Left ventricle myocardium superior (tissue), 1 donor: ENCODE results near the gene PLAU. TPM values are rescaled to one million over a fixed set of nuclear protein-coding genes. Genes with fewer than 3 reads are reported as not detected.
A peak's percentile ranks its signal among the peaks of the same experiment; 100 is the strongest.

Source experiments
- ATAC-seq: fragments of 200-7000 bp; cut with Tn5 transposase; one replicate; pipeline ENCODE4 v1.9.1; 2020; ENCODE audit warnings: mild to moderate bottlenecking, moderate library complexity
- DNase-seq: peaks from one replicate; pipeline ENCODE4 v3.0.0-alpha.2; 2020
- intact Hi-C: fragments of 100-400 bp; cut with micrococcal nuclease; formaldehyde crosslinking; loops from one replicate; pipeline ENCODE4 v1.11.0; 2022
- total RNA-seq: library from RNA; stranded (reverse); fragmentation: NEBNext Ultra II Directional; extraction: Animal tissue kit (Norgen Biotek cat#: 25700); gene quantifications from one replicate; pipeline ENCODE4 v1.2.1, GENCODE V29; 2021
- donor health status: DM: no; HTN: yes; CAD: no; lungs with severe emphysema.

PLAU gene
- total RNA-seq, 1 donor from 2014 or later: 6.6 TPM

DNA sequence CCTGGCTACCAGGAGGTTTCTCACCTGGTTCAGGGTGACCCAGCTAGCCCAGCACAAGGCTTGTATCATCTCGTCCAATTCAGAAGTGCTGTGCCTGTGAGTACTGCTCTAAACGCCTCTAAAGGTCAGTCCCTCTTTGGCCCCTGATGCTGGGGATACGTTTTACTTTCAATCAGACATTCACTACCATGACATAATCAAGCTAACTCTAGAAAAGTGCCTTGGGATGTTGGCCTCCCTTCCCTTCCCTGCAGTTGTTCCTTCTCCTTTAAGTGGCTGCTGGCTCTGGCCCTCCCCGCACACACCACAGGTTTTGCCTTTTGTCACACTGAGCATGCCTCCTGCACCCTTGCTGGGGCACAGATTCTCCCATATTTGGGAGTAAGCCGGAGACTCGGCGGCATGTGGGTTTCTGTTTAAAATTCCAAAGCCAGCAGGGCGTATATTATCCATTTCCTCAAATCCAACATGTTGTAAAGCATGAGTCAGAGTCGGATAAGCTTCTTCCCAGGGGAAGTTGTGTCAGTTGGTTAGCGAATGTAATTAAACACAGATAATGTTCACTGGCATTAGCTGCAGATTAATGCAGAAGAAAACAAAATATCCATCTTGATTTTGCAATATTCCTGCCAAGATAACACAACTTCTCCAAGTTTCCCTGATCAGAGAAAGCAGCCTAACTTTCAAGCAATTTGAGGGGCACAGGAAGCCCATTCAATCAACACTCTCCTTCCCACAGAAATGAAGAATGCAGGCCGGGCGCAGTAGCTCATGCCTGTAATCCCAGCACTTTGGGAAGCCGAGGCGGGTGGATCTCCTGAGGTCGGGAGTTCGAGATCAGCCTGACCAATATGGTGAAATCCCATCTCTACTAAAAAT lies 55.2 kb downstream of the PLAU start:
- intact Hi-C loops: no loop called here
- peak; percentile 78 for DNase-seq
- ATAC-seq: peak; percentile 94

DNA sequence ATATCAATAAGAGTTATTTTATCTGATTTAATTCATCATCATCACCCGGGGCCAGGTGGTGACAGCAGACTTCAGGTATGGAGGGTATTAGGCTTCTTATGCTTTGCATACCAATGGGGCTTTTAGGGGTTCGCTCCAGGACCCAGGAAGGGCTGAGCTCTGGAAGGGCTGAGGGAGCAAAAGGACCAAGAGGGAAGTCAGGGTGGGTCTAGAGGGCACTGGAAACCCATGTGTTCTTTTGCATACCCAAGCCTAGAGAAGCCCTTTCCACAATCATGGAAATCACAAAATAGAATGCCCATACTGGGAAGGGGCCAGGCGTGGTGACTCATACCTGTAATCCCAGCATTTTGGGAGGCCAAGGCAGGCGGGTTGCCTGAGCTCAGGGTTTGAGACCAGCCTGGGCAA lies 56.1 kb downstream of the PLAU start:
- DNase-seq (no peak), ATAC-seq (no peak)
- intact Hi-C loops: no loop called here

Other genes starting within 250 kb of the PLAU start
- 3.2 TPM for gene AGAP5, start 213.0 kb upstream of the PLAU start, total RNA-seq
- 50.5 TPM for gene SEC24C, start 166.8 kb upstream of the PLAU start, total RNA-seq
- 29.2 TPM for gene CHCHD1, start 129.1 kb upstream of the PLAU start, total RNA-seq
- 53.9 TPM for gene ZSWIM8, start 125.5 kb upstream of the PLAU start, total RNA-seq
- gene NDST2, start 99.5 kb upstream of the PLAU start, total RNA-seq: 11.7 TPM
- gene CAMK2G, start 36.6 kb upstream of the PLAU start, total RNA-seq: 11.9 TPM
- gene VCL, start 87.0 kb downstream of the PLAU start, total RNA-seq: 238 TPM
- 27.9 TPM for gene AP3M1, start 239.7 kb downstream of the PLAU start, total RNA-seq
- 47.2 TPM for gene ADK, start 240.1 kb downstream of the PLAU start, total RNA-seq